NCI-H82 (cell line): ENCODE data around the gene SLC12A6.
"Not testable (repeated sequence)": the region's sequence is repeated elsewhere in the genome, so short reads cannot be mapped to it uniquely, and the experiment has no call there.

Experiments used
- DNase-seq: peaks from one replicate; lab custom pipeline; 2025; lab: John Stamatoyannopoulos, UW

Gene SLC12A6

GRCh38 chr15:34193272-34193671, 144.3 kb downstream of the SLC12A6 start:
- not testable (repeated sequence) for DNase-seq

GRCh38 chr15:34188711-34189110, 148.9 kb downstream of the SLC12A6 start:
- DNase-seq: no peak

GRCh38 chr15:34185666-34186065, 151.9 kb downstream of the SLC12A6 start:
- no peak for DNase-seq

GRCh38 chr15:34182942-34183341, 154.6 kb downstream of the SLC12A6 start:
- DNase-seq: no peak
